ENCODE results near the gene LILRB5.
"Not testable (repeated sequence)": the region's sequence is repeated elsewhere in the genome, so short reads cannot be mapped to it uniquely, and the experiment has no call there.

LILRB5 gene

DNA sequence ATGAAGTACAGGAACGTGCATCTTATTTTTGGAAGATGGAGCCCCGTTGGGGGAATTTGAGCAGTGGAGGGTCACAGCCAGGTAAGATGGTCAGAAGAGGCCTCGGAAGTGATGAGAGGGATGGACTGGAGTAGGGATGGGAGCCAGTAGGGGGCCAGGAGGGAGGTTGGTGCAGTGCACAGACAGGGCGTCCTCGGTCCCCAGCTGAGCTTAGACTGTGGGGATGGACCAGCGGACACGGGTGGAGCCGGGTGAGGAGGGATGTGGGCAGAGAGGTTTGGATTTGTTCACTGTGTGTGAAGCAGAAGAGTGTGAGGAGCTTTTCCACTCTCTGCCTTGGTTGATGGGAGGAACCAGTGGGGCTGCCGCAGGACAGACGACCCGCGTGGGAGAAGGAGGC lies 45.8 kb downstream of the LILRB5 start:
- no peak for DNase-seq (ENCODE audit: low read depth in 2 of 2)

DNA sequence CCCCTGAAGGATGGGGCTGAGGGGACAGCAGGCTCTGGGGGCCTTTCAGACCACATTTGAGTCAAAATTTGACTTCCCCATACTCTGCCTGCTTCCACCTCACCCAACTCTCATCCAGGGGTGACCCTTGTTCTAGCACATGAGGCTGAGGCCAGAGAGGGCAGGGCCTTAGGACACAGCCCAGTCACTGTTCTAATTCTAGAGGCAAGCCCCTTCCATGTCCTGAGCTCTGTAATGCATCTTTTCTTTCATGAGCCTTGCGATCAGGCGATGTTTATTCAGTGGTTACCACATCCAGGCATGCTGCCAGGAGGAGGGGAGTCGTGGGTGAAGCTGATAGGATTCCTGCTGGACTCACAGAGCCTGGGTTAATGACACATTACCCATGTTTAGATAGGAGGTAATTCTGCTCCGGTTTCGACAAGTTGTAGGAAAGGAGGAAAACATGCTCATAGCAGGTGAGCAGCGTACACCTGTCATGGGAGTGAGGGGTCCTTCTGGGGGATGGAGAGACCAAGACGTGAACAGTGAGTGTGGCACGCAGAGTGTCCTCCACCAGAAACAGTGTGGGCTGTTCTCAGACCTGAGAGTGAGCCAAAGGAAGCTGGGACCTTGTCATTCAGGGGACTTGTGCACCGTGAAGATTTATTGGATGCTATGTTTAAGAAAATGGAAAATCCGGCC lies 47.1 kb downstream of the LILRB5 start:
- DNase-seq (ENCODE audit: low read depth in 2 of 2): no peak

DNA sequence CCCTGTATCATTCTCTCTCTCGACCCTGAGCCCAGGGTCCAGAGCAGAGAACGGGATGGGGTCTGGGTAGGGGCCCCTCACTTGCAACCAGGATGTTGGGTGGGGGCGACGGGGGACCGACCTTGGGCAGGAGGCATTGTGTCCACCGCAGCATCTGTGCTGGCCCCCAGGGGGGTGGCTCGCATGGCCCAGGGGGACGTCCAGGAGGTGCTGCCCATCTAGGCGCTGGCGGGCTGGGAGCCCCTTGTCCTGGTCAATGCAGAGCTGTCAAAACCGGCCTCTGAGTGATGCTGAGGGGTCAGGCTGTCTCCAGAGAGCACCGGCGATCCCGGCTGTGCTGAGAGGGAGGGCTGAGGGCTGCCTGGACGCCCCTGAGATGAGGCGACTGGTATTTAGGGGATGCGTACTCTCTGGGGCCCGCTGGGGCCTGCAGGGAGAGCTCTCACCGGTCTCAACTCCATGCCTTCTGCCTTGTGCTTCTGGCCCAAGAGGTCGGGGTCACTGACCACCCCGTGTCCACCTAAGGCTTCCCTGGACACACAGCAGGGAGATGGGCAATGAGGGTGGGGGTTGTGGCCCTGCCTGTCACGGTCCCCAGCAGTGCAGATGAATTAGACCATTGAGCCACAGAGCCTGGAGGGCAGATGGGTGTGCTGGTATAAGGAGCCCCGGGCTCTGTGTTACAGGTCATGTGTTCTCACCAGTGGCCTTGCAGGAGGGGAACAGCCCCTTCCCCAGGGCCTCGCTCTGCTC lies 47.8 kb downstream of the LILRB5 start:
- no peak for DNase-seq (ENCODE audit: low read depth in 2 of 2)

DNA sequence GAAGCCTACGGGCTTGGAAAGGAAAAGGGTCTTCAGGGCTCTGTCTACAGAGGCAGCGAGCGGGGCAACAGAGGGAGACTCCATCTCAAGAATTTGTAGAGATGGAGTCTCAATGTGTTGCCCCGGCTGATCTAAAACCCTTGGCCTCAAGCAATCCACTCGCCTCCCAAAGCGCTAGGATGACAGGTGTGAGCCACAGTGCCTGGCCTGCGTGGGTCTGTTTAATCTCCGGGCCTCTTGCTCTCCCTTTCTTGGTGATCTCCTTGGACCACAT lies 48.4 kb downstream of the LILRB5 start:
- DNase-seq (ENCODE audit: low read depth in 2 of 2): no peak

DNA sequence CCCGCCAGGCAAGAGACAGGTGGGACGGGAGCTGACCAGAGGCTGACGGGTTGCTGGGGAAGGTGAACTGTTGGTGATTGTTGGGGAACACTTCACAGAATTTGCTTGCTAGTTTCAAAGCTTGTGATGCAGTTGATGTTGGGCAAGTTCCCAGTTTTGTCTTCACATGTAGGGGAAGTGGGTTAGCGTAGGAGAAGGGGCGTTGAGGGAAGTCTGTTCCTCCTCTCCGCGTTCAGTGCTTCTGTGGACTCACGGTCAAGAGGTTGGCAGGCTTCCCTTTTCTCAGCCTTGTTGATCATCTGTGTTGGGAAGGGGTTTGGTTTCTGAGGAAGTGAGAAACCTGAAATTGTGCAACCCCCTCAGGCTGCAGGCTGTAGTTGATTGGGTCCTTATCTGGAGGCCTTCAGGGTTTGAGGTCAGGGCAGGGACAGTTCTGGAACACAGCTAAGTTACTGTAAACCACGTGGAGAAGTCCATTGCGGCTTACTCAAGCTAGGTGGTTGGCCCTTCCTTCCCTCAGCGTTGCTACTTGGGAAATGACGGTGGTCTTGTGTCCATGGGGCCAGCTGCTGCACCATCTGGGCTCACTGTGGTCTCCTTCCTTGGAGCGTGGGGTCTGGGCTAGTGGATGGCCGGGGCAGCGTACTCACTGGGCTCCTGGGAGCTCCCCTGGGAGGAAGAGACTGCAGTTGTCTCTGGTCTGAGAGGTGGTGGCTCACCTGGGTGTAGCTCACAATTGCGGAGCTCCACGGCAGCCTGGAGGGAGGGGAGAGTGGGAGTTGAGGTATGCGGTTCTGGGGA lies 48.9 kb downstream of the LILRB5 start:
- no peak for DNase-seq (ENCODE audit: low read depth in 2 of 2)

DNA sequence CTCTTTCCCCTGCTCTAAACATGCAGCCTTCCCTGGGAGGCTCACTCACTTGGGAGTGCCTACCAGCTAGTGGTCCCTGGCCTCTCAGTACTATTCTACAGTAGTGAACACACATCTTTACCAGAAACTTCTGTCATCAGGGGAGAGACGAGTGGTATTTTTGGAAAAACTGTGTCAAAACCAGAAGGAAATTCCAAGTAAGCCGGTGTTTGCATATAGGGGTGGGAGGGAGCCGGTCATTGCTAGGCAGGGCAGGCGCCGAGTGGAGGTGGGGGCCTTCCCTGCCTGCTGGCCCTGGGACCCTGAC lies 49.4 kb downstream of the LILRB5 start:
- no peak for DNase-seq (ENCODE audit: low read depth in 2 of 2)

DNA sequence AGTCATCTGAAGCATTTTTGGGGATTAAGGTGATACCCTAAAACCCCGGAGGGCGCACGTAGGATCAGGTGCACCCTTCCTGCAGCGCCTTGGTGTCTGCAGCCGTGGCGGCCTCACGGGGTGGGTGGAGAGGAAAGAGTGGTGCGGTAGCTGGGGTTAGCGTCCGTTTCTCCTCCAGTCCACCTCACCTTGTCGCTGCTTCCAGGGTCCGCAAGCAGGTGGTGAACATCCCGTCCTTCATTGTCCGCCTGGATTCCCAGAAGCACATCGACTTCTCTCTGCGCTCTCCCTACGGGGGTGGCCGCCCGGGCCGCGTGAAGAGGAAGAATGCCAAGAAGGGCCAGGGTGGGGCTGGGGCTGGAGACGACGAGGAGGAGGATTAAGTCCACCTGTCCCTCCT lies 49.9 kb downstream of the LILRB5 start:
- DNase-seq (ENCODE audit: low read depth in 2 of 2): not testable (repeated sequence)

DNA sequence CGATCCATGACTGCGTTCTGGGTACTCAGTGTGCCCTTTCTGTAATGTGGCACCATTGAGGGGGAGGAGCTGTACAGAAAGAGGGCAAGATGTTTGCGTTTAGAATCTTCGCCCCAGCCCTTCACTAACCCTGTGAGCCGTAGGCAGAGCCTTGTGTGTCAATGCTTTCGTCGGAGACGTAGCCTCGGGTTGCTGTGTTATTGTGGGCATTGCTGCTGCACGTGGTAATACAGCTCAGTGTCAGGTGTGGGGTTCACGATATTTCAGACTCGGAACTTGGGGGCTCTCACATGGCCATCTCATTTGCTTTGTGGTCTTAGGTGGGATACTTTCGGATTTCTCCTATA lies 50.3 kb downstream of the LILRB5 start:
- no peak for DNase-seq (ENCODE audit: low read depth in 2 of 2)

DNA sequence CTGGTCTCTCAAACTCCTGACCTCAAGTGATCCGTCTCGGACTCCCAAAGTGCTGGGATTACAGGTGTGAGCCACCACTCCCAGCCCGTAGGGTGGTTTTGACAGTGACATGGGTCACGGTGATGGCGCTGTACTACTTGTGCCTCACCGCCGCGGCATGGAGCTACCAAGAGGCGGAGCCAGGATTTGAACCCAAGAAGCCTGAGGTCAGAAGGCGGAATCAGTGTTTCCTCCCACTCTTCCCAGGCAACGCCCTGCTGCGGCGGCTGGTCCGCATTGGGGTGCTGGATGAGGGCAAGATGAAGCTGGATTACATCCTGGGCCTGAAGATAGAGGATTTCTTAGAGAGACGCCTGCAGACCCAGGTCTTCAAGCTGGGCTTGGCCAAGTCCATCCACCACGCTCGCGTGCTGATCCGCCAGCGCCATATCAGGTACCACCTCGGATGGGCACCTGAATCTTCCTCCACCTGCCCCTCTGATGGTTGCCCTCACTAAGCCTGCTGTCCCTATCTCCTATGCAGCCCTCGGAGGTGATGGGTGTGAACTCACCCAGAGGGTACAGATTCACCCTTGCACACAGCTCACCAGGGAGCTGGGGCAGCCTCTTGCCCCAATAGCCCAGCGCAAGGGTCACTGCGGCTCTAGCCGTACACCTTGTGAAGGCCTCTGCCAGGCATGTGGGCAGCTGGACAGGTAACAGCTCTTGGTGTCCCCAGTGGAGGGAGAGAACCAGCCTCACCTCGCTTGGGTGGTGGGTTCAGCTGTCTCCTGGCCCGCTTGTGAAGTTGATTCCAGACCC lies 50.8 kb downstream of the LILRB5 start:
- no peak for DNase-seq (ENCODE audit: low read depth in 2 of 2)

DNA sequence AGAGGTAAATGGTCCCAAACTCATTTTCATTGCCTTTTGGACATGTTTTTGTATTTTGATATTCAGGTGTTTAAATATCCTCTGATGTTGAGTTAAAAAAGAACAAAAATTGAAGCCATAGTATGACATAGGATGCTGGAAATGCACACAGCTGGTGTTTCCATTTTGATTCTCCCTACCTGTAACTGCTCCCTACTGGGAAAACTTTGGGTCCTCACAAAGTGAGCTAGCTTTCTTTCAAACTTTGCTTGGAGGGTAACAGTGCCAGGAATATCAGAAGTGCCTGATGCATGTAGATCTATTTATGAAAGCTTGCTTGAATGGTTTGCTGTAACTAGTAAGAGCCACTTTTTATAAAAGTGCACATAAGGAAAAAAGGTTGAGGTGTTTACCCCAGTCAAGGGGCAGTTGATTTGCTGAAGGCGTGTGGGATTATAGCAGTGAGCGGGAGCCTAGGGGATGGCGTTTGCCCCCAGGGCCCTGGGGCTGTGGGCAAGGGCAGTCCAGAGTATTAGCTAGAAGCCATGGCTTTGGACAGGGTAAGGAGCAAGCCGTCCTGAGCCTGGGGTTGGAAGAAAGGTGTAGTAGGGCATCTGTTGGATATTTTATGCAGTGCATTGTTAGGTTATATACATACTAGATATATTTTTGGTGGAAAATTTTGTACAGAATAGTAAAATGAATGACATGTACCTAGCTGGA lies 52.2 kb downstream of the LILRB5 start:
- no peak for DNase-seq (ENCODE audit: low read depth in 2 of 2)

DNA sequence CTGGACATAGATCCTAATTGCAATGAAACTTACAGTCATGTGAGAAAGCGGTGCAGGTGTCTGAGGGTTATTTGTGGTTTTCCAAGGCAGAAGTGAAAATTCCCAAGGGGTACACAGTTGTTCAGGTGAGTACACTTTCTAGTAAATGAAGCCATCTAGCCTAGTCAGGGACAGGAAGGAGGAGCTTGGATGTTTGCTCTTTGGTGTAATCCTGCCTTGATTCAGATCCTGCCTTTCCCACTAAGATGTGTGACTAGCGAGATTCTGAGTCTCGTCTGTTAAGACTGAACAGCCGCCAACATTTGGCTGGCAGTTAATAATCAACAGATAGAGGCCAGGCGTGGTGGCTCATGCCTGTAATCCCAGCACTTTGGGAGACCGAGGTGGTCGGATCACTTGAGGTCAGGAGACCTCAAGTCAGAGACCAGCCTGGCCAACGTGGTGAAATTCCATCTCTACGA lies 53.9 kb downstream of the LILRB5 start:
- no peak for DNase-seq (ENCODE audit: low read depth in 2 of 2)

DNA sequence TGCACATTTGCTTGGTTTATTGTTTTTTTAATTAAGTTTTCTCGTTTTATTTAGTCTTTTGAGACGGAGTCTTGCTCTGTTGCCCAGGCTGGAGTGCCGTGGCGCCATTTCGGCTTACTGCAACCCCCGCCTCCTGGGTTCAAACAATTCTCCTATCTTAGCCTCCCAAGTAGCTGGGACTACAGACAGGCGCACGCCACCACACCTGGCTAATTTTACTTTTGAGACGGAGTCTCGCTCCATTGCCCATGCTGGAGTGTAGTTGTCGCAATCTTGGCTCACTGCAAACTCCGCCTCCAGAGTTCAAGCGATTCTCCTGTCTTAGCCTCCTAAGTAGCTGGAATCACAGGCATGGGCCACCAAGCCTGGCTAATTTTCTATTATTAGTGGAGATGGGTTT lies 55.1 kb downstream of the LILRB5 start:
- no peak for DNase-seq (ENCODE audit: low read depth in 2 of 2)

DNA sequence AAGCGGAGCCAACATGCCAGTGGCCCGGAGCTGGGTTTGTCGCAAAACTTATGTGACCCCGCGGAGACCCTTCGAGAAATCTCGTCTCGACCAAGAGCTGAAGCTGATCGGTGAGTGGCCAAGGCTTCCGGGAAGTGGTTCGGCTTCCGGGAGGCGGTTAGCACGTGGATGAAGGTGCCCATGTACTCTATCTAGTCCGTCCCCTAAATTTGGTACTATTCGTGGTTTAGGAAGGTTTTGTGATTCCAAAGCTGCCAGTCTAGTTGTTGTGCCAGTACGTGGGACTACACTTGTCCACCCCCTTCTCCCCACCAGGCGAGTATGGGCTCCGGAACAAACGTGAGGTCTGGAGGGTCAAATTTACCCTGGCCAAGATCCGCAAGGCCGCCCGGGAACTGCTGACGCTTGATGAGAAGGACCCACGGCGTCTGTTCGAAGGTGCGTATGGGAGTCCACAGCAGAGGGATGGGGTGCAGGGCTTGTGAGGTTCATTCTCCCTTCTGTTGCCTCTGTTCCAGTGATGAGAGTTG lies 55.8 kb downstream of the LILRB5 start:
- no peak for DNase-seq (ENCODE audit: low read depth in 2 of 2)
